HG02571 (cell line): ENCODE results near the gene DNAI7.

ENCODE experiments used
- ATAC-seq: cut with Tn5 transposase; IDR thresholded peaks from one replicate; pipeline ENCODE4 v1.9.1; 2021; ENCODE audit warnings: mild to moderate bottlenecking, moderate library complexity; ENCODE audit not compliant: unreplicated experiment

The DNAI7 gene

GRCh38 chr12:25186038-25186787 is 8.7 kb downstream of the DNAI7 start:
- ATAC-seq, result no peak

- no peak for ATAC-seq
Observed at GRCh38 chr12:25184132-25184531, 10.8 kb downstream of the DNAI7 start.

DNA sequence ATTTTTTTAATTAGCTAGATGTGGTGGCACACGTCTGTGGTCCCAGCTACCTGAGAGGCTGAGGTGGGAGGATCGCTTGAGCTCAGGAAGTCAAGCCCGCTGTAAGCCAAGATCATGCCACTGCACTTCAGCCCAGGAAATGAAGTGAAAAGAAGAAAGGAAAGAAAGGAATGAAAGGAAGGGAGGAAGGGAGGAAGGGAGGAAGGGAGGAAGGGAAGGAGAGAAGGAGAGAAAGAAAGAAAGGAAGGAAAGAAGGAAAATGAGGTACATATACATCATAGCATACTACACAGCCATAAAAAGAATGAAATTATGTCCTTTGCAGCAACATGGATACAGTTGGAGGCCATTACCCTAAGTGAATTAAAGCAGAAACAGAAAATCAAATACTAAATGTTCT is 12.2 kb downstream of the DNAI7 start:
- no peak for ATAC-seq

DNA sequence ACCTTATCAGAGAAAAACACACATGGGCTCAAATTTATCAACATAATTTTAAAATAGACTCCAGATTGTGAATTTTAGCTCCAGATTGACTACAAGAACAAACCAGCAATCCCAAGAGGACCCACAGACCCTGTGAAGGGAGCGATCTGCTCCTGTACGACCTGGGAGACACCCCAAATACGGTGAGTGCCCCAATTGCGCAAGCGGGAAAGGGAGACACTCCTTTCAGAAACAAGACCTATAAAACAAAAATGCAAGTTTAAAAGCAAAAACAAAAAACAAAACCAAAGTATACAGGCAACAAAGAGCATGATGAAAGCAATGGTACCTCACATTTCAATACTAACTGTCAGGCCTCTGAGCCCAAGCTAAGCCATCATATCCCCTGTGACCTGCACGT is 32.1 kb downstream of the DNAI7 start:
- ATAC-seq, result no peak

DNA sequence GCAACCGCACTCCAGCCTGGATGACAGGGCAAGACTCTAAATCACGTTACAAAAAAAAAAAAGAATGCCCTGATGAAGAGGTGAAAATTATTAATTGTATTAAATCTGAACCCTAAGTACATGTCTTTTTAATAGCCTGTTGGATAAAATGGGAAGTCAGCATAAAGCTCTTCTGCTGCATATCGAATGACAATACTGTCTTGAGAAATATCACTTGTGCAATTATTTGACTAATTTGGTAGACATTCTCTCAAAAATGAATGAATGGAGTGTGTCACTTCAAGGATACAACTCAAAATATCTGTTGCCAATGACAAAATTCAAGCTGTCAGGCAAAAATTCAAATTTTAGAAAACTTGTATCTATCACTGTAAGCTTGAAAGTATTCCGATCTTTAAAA is 38.9 kb downstream of the DNAI7 start:
- ATAC-seq, result no peak

GRCh38 chr12:25155022-25155576 is 39.9 kb downstream of the DNAI7 start:
- peak; percentile 55 for ATAC-seq

- no peak for ATAC-seq
Observed at GRCh38 chr12:25152055-25152454, 42.9 kb downstream of the DNAI7 start.

GRCh38 chr12:25151476-25151875 is 43.5 kb downstream of the DNAI7 start:
- ATAC-seq, result no peak

GRCh38 chr12:25146686-25147085 is 48.3 kb downstream of the DNAI7 start:
- ATAC-seq, result no peak

- no peak for ATAC-seq
Observed at GRCh38 chr12:25135531-25136154, 59.3 kb downstream of the DNAI7 start.

DNA sequence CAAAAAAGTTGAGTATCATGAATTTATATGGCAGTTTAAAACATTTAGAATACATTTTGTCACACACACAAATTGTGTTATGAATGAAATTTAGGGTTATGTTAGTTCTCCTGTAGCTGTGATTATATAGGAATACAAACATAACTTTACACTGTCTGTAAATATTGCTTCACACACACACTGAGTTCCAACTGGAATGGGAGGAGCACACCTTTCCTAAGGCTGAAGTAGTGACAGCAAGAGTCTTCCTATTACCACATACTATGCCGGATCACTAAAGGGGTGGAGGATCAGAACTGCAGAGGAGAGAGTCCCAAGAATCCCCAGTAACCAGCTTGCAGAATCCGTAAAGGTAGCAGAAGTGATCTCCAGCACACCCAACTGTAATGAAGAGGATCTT is 63.7 kb downstream of the DNAI7 start:
- ATAC-seq, result no peak

DNA sequence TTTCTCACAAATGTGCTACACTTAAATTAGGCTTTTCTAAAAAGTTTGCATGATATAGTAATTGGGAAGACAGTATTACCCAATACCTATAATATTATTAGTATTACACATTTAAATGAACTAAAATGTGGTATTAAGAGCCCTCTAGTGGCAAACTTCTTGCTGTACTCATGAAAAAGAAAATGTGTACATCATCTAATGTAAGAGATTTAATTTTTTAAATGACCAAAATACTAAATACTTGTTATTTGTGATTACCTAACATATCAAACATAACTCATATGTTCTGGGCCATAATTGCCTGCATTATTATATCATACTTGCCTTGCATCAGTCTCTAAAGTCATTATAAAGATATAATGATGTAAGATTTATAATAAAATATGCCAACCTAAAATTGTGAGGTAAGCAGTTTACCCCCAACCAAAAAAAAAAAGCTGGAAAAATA is 64.2 kb downstream of the DNAI7 start:
- ATAC-seq, result no peak

GRCh38 chr12:25126746-25127145 is 68.2 kb downstream of the DNAI7 start:
- ATAC-seq, result no peak

DNA sequence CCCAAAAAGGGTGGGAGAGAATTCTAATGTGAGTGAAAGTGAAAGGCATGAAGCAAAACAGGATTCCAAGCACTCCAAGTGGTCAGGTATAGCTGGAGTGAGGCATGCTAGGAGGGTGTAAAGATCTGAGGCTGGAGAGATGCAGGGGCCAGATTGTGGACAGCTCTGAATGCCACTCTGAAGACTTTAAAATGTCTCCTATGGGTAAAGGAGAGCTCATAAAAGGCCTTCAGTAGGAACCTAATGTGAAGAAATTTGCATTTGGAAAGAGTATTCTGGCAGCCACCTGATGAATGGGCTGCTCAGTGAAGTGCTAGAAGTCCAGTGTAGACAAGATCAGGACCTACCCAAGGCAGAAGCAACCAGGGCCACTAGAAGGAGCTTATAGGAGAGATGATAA is 68.9 kb downstream of the DNAI7 start:
- no peak for ATAC-seq

DNA sequence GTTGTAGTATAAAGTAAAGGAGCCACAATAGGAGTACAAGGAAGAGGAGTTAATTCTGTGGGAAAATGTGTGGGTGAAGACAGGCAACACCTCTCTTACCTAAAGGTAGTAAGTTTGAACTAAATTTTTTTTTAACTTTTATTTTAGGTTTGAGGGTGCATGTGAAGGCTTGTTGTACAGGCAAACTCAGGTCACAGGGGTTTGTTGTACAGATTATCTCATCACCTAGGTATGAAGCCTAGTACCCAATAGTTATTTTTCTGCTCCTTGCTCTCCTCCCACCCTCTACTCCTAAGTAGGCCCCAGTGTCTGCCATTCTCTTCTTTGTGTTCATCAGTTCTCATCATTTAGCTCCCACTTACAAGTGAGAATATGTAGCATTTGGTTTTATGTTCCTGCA is 70.5 kb downstream of the DNAI7 start:
- no peak for ATAC-seq

- no peak for ATAC-seq
Observed at GRCh38 chr12:25123126-25123525, 71.8 kb downstream of the DNAI7 start.

DNA sequence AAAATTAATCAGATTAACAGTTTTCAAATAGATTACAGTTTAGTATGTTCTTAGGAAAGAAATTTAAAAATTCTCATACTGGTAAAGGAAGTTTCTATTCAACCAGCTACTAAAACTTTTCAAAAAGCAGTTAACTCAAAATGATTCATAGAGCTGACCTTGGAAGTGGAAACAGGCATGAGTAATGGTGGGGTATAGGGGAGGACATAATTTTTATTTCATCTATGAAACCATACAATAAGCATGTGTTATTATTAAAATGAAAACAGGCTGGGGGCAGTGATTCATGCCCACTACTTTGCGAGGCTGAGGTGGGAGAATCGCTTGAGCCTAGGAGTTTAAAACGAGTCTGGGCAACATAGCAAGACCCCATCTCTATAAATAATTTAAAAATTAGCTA is 73.0 kb downstream of the DNAI7 start:
- ATAC-seq, result no peak

DNA sequence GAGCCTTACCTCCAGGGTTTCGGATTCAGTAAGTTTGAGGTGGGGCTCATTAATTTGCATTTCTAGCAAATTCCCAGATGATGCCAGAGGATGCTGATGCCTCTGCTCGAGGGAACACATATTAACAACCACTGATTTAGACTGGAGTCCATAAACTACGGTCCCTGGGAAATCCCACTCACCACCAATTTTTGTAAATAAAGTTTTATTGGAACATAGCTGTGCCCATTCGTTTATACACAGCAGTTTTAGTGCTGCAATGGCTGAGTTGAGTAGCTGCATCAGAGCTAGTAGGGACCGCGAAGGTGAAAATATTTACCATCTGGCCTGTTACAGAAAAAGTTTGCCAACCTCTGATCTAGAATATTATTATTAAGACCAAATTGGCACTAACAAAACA is 73.8 kb downstream of the DNAI7 start:
- ATAC-seq, result no peak

DNA sequence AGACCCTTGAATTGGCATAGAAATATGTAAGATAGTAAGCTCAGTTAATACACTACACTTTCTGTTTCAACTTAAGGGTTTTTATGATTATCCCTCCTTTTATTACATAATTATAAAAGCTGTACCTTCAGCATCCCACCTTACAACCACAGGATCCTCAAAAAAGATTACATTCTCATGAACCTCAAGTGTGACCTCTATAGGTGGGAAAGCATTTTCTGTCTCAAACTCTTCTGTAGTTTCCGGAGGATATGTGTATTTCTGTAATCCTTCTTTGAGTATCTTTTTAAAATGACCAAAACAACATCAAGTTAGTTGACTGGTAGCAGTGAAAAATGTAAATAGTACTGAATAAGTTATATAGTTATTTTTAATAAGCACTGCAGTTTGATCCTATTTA is 75.9 kb downstream of the DNAI7 start:
- no peak for ATAC-seq

DNA sequence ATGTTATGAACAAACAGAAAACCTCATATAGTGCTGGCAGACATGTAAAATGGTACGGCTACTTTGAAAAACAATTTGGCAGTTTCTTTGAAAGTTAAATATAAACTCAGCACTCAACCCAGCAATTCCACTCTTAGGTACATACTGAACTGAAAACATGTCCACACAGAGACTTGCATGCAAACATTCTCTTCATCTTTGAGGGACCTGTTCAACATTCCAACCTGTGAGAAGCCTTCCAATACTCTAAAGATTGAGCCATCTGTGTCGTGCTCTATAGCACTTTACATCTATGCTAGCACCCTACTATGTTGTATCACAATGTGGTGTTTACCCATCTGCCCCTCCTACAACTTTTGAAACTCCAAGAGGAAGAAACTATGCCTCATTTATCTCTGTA is 79.3 kb downstream of the DNAI7 start:
- ATAC-seq, result no peak

DNA sequence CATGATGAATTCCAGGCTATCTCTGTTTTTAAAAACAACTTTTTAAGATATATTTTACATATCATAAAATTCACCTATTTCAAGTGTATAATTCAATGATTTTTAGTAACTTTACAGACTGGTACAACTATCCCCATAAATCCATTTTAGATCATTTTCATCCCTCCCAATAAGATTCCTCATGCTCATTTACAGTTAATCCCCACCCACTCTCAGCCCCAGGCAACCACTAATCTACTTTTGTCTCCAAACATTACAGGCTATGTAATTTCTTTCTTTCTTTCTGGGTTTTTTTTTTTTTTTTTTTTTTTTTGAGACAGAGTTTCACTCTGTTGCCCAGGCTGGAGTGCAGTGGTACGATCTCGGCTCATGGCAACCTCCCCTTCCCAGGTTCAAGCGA is 81.3 kb downstream of the DNAI7 start:
- no peak for ATAC-seq

DNA sequence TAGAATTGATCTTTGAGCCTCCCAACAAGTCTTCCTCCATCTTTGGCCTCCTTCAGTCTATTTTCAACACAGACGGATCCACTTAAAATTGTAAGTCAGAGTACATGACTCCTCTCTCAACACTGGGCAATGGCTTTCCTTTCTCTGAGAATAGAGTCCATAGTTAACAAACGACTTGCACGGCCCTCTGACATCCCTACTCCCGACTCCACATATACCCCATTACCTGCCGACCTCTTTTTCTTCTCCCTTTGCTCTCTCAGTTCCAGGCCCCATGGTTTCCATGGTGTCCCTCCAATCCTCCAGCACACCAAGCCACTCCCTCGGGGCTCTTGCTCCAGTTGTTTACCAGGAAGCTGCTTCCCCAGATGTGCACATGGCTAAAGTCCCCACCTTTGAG is 84.7 kb downstream of the DNAI7 start:
- ATAC-seq, result no peak
